Measurements from ENCODE around the gene FAM135A.
A peak's percentile ranks its signal among the peaks of the same experiment; 100 is the strongest.
"Not testable (repeated sequence)": the region's sequence is repeated elsewhere in the genome, so short reads cannot be mapped to it uniquely, and the experiment has no call there.

Gene FAM135A

GRCh38 chr6:70547313-70547712 lies 134.0 kb downstream of the FAM135A start:
- no peak for DNase-seq (ENCODE audit: low read depth in 2 of 2)

GRCh38 chr6:70547905-70548304 lies 134.6 kb downstream of the FAM135A start:
- no peak for DNase-seq (ENCODE audit: low read depth in 2 of 2)

- no peak for DNase-seq (ENCODE audit: low read depth in 2 of 2)
Observed at GRCh38 chr6:70549327-70549726, 136.0 kb downstream of the FAM135A start.

GRCh38 chr6:70551566-70551965 lies 138.3 kb downstream of the FAM135A start:
- DNase-seq (ENCODE audit: low read depth in 2 of 2), result no peak

- not testable (repeated sequence) for DNase-seq (ENCODE audit: low read depth in 2 of 2)
Observed at GRCh38 chr6:70552286-70552940, 139.1 kb downstream of the FAM135A start.

- DNase-seq (ENCODE audit: low read depth in 2 of 2), result no peak
Observed at GRCh38 chr6:70552974-70553373, 139.7 kb downstream of the FAM135A start.

- no peak for DNase-seq (ENCODE audit: low read depth in 2 of 2)
Observed at GRCh38 chr6:70557998-70558397, 144.7 kb downstream of the FAM135A start.

- DNase-seq (ENCODE audit: low read depth in 2 of 2), result not testable (repeated sequence)
Observed at GRCh38 chr6:70562401-70562800, 149.1 kb downstream of the FAM135A start.

GRCh38 chr6:70563530-70563929 lies 150.2 kb downstream of the FAM135A start:
- DNase-seq (ENCODE audit: low read depth in 2 of 2), result no peak

GRCh38 chr6:70566751-70567382 lies 153.6 kb downstream of the FAM135A start, which contains the start of gene SDHAF4:
Gene SDHAF4 (plus strand): TSS chr6:70566930. CDS start chr6:70566941, 11 bp downstream.
- peak; percentile 87 to 88 for DNase-seq (ENCODE audit: low read depth in 2 of 2)

GRCh38 chr6:70574643-70575042 lies 161.3 kb downstream of the FAM135A start:
- DNase-seq (ENCODE audit: low read depth in 2 of 2), result no peak

GRCh38 chr6:70575899-70576495 lies 162.7 kb downstream of the FAM135A start:
- DNase-seq (ENCODE audit: low read depth in 2 of 2), result no peak

- no peak for DNase-seq (ENCODE audit: low read depth in 2 of 2)
Observed at GRCh38 chr6:70586114-70586513, 172.8 kb downstream of the FAM135A start.

- no peak for DNase-seq (ENCODE audit: low read depth in 2 of 2)
Observed at GRCh38 chr6:70590400-70590799, 177.1 kb downstream of the FAM135A start.

- DNase-seq (ENCODE audit: low read depth in 2 of 2), result no peak
Observed at GRCh38 chr6:70592391-70593117, 179.2 kb downstream of the FAM135A start.

- no peak for DNase-seq (ENCODE audit: low read depth in 2 of 2)
Observed at GRCh38 chr6:70593118-70593486, 179.8 kb downstream of the FAM135A start.

- DNase-seq (ENCODE audit: low read depth in 2 of 2), result no peak
Observed at GRCh38 chr6:70599187-70599586, 185.9 kb downstream of the FAM135A start.

GRCh38 chr6:70601014-70601413 lies 187.7 kb downstream of the FAM135A start:
- no peak for DNase-seq (ENCODE audit: low read depth in 2 of 2)

- DNase-seq (ENCODE audit: low read depth in 2 of 2), result no peak
Observed at GRCh38 chr6:70604254-70604653, 190.9 kb downstream of the FAM135A start.

GRCh38 chr6:70607371-70607770 lies 194.1 kb downstream of the FAM135A start:
- not testable (repeated sequence) for DNase-seq (ENCODE audit: low read depth in 2 of 2)

GRCh38 chr6:70609181-70609580 lies 195.9 kb downstream of the FAM135A start:
- DNase-seq (ENCODE audit: low read depth in 2 of 2), result not testable (repeated sequence)

All from activated CD8-positive, alpha-beta memory T cell treated with anti-CD3 and anti-CD28 coated beads for 4 hours (primary cell).